GM12865 (cell line): ENCODE results near the gene TMEM181.

ENCODE experiments used
- DNase-seq: peaks from one replicate; pipeline ENCODE4 v3.0.0; 2010; ENCODE audit warnings: low read depth
- H3K4me3 ChIP-seq: 2 replicates; pipeline ENCODE4 v1.5.1; 2011; ENCODE audit warnings: mild to moderate bottlenecking, low read depth, low read length, control low read depth
- TF ChIP-seq, protein P1 (sequence below): IDR thresholded peaks from 2 replicates; pipeline ENCODE4 v1.5.1; 2011; ENCODE audit warnings: low read length, control low read depth, low read depth, inconsistent platforms; ENCODE audit not compliant: insufficient read depth; ENCODE audit errors: missing control alignments

TMEM181 gene

DNA sequence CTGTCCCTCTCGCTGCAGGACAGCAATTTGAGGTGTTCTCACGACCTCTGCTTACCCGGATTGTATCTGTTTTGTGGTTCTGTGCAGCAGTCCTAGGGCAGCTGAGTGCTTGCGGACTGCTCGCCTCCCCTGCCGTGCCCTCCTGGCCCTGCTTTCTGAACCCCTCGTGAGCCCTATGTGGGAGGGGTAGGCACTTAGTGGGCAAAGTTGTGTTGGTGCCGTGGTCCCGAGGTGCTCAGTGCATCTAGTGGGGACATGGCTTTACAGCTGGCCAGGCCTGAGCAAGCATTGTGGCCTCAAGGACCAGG, 5.2 kb downstream of the TMEM181 start:
- DNase-seq: no peak
- TF ChIP-seq, protein P1, sequence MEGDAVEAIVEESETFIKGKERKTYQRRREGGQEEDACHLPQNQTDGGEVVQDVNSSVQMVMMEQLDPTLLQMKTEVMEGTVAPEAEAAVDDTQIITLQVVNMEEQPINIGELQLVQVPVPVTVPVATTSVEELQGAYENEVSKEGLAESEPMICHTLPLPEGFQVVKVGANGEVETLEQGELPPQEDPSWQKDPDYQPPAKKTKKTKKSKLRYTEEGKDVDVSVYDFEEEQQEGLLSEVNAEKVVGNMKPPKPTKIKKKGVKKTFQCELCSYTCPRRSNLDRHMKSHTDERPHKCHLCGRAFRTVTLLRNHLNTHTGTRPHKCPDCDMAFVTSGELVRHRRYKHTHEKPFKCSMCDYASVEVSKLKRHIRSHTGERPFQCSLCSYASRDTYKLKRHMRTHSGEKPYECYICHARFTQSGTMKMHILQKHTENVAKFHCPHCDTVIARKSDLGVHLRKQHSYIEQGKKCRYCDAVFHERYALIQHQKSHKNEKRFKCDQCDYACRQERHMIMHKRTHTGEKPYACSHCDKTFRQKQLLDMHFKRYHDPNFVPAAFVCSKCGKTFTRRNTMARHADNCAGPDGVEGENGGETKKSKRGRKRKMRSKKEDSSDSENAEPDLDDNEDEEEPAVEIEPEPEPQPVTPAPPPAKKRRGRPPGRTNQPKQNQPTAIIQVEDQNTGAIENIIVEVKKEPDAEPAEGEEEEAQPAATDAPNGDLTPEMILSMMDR: no peak
- no peak overlapping the region for H3K4me3 ChIP-seq

DNA sequence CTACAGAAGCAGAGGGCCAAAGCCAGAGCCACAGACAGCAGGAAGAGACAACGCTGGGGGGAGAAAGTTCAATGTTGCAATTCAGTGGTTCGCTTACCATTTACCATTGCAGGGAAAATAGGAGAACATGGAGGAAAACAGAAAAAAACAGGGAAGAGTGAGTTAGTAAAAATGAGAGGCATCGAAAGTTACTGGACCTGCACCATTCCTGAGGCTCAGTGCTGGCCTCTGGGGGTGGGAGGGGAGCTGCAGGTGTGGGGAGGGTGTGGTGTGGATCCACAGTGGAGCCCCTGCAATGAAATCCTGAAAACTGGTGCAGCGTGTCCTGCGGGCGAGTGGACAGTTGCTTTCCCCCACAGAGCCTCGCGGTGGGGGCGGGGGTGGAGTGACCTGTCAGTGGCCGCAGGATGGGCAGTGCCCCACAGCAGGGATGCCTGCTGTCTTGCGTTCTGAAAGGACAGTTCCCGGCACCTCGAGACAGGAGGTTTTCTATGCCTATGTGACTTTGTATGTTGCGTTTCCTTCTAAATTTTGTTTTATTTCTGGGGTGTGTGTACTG, 5.7 kb downstream of the TMEM181 start:
- H3K4me3 ChIP-seq: no peak overlapping the region
- DNase-seq: no peak
- TF ChIP-seq, protein P1: no peak

GRCh38 chr6:158566207-158566818, 6.4 kb downstream of the TMEM181 start:
- TF ChIP-seq, protein P1: no peak
- no peak for DNase-seq
- no peak overlapping the region for H3K4me3 ChIP-seq

GRCh38 chr6:158567152-158567551, 7.3 kb downstream of the TMEM181 start:
- TF ChIP-seq, protein P1: no peak
- DNase-seq: no peak
- H3K4me3 ChIP-seq: no peak overlapping the region

DNA sequence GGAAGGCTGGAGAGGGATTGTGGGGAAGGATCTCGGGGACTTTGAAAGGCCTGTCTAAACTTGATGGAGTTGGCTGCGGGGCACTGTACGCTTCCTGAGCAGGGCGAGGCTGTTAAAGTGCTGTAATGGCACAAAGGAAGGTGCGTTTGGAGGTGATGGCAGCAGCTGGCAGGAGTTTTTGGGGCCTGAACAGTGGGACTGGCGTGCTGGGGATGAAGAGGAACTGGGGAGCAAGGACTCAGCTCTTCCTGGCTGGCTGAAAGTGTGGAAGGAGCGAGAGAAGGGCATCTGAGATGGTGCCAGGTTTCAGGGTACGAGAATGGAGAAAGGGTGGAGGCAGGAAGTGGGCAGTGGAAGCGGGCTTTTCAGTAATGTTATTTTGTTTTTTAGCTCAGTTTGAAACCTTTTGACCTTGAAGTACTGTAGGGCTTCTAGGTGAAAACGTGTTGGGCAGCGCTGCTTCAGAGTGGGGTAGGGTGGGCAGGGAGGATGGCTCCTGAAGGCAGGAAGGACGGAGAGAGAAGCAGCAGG, 8.0 kb downstream of the TMEM181 start:
- TF ChIP-seq, protein P1: no peak
- H3K4me3 ChIP-seq: no peak overlapping the region
- no peak for DNase-seq

- H3K4me3 ChIP-seq: no peak overlapping the region
- TF ChIP-seq, protein P1: no peak
Observed at GRCh38 chr6:158568549-158568948, 8.7 kb downstream of the TMEM181 start.

DNA sequence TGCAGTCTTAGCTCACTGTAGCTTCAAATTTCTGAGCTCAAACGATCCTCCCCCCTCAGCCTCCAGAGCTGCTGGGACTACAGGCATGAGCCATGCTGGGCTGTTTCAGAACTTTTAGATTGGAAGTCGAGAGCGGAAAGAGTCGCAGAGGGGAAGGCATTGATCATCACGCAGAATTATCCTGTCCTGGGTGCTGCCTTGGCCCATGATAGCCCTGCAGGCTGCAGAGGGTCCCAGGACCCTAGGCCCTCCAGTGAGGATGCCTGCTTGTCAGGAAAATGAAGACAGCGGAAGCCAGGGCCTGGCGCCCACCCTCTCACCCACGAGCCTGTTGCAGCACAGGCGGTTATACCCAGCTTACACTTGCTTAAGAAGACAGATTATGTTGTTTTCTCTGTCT, 9.1 kb downstream of the TMEM181 start:
- no peak for DNase-seq
- TF ChIP-seq, protein P1: no peak
- no peak overlapping the region for H3K4me3 ChIP-seq

More at GRCh38 chr6:158568549-158568948, 8.7 kb downstream of the TMEM181 start:
- DNase-seq: no peak
